ENCODE results near the gene TXNDC16.
A peak's percentile ranks its signal among the peaks of the same experiment; 100 is the strongest.
"Not testable (repeated sequence)": the region's sequence is repeated elsewhere in the genome, so short reads cannot be mapped to it uniquely, and the experiment has no call there.

The TXNDC16 gene, protein sequence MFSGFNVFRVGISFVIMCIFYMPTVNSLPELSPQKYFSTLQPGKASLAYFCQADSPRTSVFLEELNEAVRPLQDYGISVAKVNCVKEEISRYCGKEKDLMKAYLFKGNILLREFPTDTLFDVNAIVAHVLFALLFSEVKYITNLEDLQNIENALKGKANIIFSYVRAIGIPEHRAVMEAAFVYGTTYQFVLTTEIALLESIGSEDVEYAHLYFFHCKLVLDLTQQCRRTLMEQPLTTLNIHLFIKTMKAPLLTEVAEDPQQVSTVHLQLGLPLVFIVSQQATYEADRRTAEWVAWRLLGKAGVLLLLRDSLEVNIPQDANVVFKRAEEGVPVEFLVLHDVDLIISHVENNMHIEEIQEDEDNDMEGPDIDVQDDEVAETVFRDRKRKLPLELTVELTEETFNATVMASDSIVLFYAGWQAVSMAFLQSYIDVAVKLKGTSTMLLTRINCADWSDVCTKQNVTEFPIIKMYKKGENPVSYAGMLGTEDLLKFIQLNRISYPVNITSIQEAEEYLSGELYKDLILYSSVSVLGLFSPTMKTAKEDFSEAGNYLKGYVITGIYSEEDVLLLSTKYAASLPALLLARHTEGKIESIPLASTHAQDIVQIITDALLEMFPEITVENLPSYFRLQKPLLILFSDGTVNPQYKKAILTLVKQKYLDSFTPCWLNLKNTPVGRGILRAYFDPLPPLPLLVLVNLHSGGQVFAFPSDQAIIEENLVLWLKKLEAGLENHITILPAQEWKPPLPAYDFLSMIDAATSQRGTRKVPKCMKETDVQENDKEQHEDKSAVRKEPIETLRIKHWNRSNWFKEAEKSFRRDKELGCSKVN

GRCh38 chr14:52552063-52552988, at the start of gene TXNDC16, which contains the start of gene GPR137C:
TXNDC16 (minus strand) TSS chr14:52552505; CDS start chr14:52543557, 8,948 bp downstream.
GPR137C (plus strand) TSS chr14:52552836; CDS start chr14:52553148, 312 bp downstream.
- Histone ChIP-seq H3K27me3 (ENCODE audit: insufficient read depth, low read length) (no peaks in the 10 kb centered on the region), H2AFZ (ENCODE audit: low read depth, low read length) (peak within 1 kb of the TSS; percentile 76), H3K4me1 (ENCODE audit: insufficient read depth, low read length) (peaks cover 11% of the 10 kb centered on the region), H3K36me3 (ENCODE audit: insufficient read depth, low read length) (no peaks in the 10 kb centered on the region), H3K9me3 (ENCODE audit: low read length) (no peaks in the 10 kb centered on the region), H3K4me3 (ENCODE audit: low read length) (peak within 1 kb of the TSS; percentile 70)

DNA sequence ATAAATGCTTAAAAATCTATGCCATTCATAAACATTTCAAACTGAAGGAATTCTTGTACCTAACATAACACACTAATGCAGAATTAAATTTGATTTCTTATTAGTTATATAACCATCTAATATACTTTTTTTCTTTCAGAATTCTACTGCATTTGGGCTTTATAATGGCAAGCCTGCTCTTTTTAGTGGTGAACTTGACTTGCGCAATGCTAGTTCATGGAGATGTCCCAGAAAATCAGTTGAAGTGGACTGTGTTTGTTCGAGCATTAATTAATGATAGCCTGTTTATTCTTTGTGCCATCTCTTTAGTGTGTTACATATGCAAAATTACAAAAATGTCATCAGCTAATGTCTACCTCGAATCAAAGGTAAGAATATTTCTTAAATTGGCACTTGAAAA, 47.7 kb upstream of the TXNDC16 start:
- H3K4me3 ChIP-seq (ENCODE audit: low read length), result no peak overlapping the region
- no peaks in the 10 kb centered on the region for H3K9me3 ChIP-seq (ENCODE audit: low read length)
- H3K4me1 ChIP-seq (ENCODE audit: insufficient read depth, low read length), result no peaks in the 10 kb centered on the region
- no peak overlapping the region for H2AFZ ChIP-seq (ENCODE audit: low read depth, low read length)
- no peaks in the 10 kb centered on the region for H3K27me3 ChIP-seq (ENCODE audit: insufficient read depth, low read length)
- peaks cover 3% of the 10 kb centered on the region for H3K36me3 ChIP-seq (ENCODE audit: insufficient read depth, low read length)

GRCh38 chr14:52598568-52598967, 46.3 kb upstream of the TXNDC16 start:
- Histone ChIP-seq H2AFZ (ENCODE audit: low read depth, low read length) (no peak overlapping the region), H3K27me3 (ENCODE audit: insufficient read depth, low read length) (no peaks in the 10 kb centered on the region), H3K36me3 (ENCODE audit: insufficient read depth, low read length) (peaks cover 3% of the 10 kb centered on the region), H3K4me1 (ENCODE audit: insufficient read depth, low read length) (no peaks in the 10 kb centered on the region), H3K4me3 (ENCODE audit: low read length) (no peak overlapping the region), H3K9me3 (ENCODE audit: low read length) (no peaks in the 10 kb centered on the region)

DNA sequence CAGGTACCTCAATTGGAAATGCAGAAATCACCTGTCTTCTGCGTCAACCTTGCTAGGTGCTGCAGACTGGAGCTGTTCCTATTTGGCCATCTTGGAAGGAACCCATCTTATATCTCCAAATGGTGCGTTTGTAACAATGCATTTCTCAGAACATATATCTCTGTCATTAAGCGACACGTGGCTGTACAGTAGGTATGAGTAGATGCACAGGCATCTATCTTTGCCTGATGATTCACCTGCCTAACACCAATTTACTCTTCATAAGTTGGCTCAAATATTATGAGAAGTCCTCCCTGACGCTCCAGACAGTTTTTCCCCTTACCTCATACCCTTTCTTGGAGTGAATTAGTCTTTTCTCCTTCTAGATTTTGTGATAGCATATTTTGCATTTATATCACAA, 44.6 kb upstream of the TXNDC16 start:
- no peaks in the 10 kb centered on the region for H3K4me1 ChIP-seq (ENCODE audit: insufficient read depth, low read length)
- no peak overlapping the region for H2AFZ ChIP-seq (ENCODE audit: low read depth, low read length)
- no peak overlapping the region for H3K4me3 ChIP-seq (ENCODE audit: low read length)
- H3K9me3 ChIP-seq (ENCODE audit: low read length), result no peaks in the 10 kb centered on the region
- no peaks in the 10 kb centered on the region for H3K27me3 ChIP-seq (ENCODE audit: insufficient read depth, low read length)
- H3K36me3 ChIP-seq (ENCODE audit: insufficient read depth, low read length), result peaks cover 3% of the 10 kb centered on the region

GRCh38 chr14:52596320-52596719, 44.0 kb upstream of the TXNDC16 start:
- no peaks in the 10 kb centered on the region for H3K27me3 ChIP-seq (ENCODE audit: insufficient read depth, low read length)
- no peak overlapping the region for H3K4me3 ChIP-seq (ENCODE audit: low read length)
- H3K9me3 ChIP-seq (ENCODE audit: low read length), result no peaks in the 10 kb centered on the region
- H3K4me1 ChIP-seq (ENCODE audit: insufficient read depth, low read length), result no peaks in the 10 kb centered on the region
- H2AFZ ChIP-seq (ENCODE audit: low read depth, low read length), result no peak overlapping the region
- H3K36me3 ChIP-seq (ENCODE audit: insufficient read depth, low read length), result peaks cover 3% of the 10 kb centered on the region

- Histone ChIP-seq H3K4me1 (ENCODE audit: insufficient read depth, low read length) (no peaks in the 10 kb centered on the region), H3K27me3 (ENCODE audit: insufficient read depth, low read length) (no peaks in the 10 kb centered on the region), H3K36me3 (ENCODE audit: insufficient read depth, low read length) (no peaks in the 10 kb centered on the region), H3K4me3 (ENCODE audit: low read length) (no peak overlapping the region), H3K9me3 (ENCODE audit: low read length) (no peaks in the 10 kb centered on the region), H2AFZ (ENCODE audit: low read depth, low read length) (no peak overlapping the region)
Observed at GRCh38 chr14:52590318-52590717, 38.0 kb upstream of the TXNDC16 start.

DNA sequence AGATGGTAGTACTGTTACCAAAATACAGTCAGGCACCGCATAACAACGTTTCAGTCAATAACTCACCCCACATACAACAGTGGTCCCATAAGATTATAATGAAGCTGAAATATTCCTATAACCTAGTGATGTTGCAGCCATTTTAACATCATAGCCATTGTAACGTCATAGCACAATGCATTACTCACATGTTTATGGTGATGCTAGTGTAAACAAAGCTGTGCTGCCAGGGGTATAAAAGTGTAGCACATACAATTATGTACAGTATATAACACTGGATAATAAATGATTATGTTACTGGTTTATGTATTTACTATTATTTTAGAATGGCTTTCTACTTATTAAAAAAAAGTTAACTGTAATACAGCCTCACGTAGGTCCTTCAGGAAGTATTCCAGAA, 37.3 kb upstream of the TXNDC16 start:
- H3K9me3 ChIP-seq (ENCODE audit: low read length), result no peaks in the 10 kb centered on the region
- no peaks in the 10 kb centered on the region for H3K27me3 ChIP-seq (ENCODE audit: insufficient read depth, low read length)
- no peak overlapping the region for H2AFZ ChIP-seq (ENCODE audit: low read depth, low read length)
- no peak overlapping the region for H3K4me3 ChIP-seq (ENCODE audit: low read length)
- no peaks in the 10 kb centered on the region for H3K4me1 ChIP-seq (ENCODE audit: insufficient read depth, low read length)
- no peaks in the 10 kb centered on the region for H3K36me3 ChIP-seq (ENCODE audit: insufficient read depth, low read length)

DNA sequence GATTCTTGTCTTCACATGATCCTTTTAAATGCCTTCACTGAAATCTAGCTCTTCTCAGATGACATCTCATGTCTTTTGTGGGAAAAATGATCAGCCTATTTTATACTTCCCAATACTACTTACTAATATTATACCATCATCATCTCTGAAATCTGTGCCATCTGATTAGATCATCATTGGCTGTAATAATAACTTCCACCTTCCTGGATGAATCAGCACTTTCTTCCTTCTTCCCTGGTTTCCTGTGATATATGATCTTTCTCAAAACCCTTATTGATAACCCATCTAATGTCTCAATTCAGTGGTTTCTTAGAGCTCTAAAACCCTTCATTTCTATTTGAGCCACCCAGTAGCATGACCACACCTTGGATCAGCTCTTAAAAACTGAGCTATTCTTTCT, 31.2 kb upstream of the TXNDC16 start:
- H3K9me3 ChIP-seq (ENCODE audit: low read length), result no peaks in the 10 kb centered on the region
- no peaks in the 10 kb centered on the region for H3K36me3 ChIP-seq (ENCODE audit: insufficient read depth, low read length)
- H3K4me1 ChIP-seq (ENCODE audit: insufficient read depth, low read length), result no peaks in the 10 kb centered on the region
- no peaks in the 10 kb centered on the region for H3K27me3 ChIP-seq (ENCODE audit: insufficient read depth, low read length)
- no peak overlapping the region for H2AFZ ChIP-seq (ENCODE audit: low read depth, low read length)
- no peak overlapping the region for H3K4me3 ChIP-seq (ENCODE audit: low read length)

DNA sequence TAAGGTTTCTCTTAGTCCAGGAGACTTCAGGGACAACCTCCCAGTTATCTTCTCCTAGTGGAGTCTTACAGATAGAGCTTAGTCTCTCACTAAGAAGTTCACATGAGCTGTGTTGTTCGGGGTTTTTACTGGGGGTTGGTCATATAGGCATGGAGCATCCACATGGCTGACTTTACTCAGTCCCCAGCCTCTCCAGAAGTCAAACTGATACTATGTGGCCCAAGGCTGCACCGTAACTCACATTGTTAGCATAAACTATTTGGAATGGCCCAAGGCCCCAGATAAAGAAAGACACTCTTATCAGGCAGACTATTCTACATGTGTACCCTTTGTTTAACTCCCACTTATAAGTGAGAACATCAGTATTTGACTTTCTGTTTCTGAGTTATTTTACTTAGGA, 23.6 kb upstream of the TXNDC16 start:
- no peak overlapping the region for H3K4me3 ChIP-seq (ENCODE audit: low read length)
- H3K36me3 ChIP-seq (ENCODE audit: insufficient read depth, low read length), result no peaks in the 10 kb centered on the region
- H3K9me3 ChIP-seq (ENCODE audit: low read length), result no peaks in the 10 kb centered on the region

GRCh38 chr14:52568454-52568853, 16.1 kb upstream of the TXNDC16 start:
- not testable (repeated sequence) for H3K36me3 ChIP-seq (ENCODE audit: insufficient read depth, low read length); H3K9me3 ChIP-seq (ENCODE audit: low read length); H3K4me3 ChIP-seq (ENCODE audit: low read length); H3K27me3 ChIP-seq (ENCODE audit: insufficient read depth, low read length); H2AFZ ChIP-seq (ENCODE audit: low read depth, low read length); H3K4me1 ChIP-seq (ENCODE audit: insufficient read depth, low read length)

More for the DNA sequence above, 23.6 kb upstream of the TXNDC16 start:
- no peaks in the 10 kb centered on the region for H3K4me1 ChIP-seq (ENCODE audit: insufficient read depth, low read length)
- no peak overlapping the region for H2AFZ ChIP-seq (ENCODE audit: low read depth, low read length)
- H3K27me3 ChIP-seq (ENCODE audit: insufficient read depth, low read length), result no peaks in the 10 kb centered on the region

- Histone ChIP-seq H2AFZ (ENCODE audit: low read depth, low read length) (no peak overlapping the region), H3K27me3 (ENCODE audit: insufficient read depth, low read length) (no peaks in the 10 kb centered on the region), H3K36me3 (ENCODE audit: insufficient read depth, low read length) (no peaks in the 10 kb centered on the region), H3K4me3 (ENCODE audit: low read length) (no peak overlapping the region), H3K4me1 (ENCODE audit: insufficient read depth, low read length) (no peaks in the 10 kb centered on the region), H3K9me3 (ENCODE audit: low read length) (no peaks in the 10 kb centered on the region)
Observed at GRCh38 chr14:52563120-52563519, 10.8 kb upstream of the TXNDC16 start.

- H3K9me3 ChIP-seq (ENCODE audit: low read length), result no peaks in the 10 kb centered on the region
- H3K4me1 ChIP-seq (ENCODE audit: insufficient read depth, low read length), result peaks cover 7% of the 10 kb centered on the region
- no peak overlapping the region for H2AFZ ChIP-seq (ENCODE audit: low read depth, low read length)
- no peak overlapping the region for H3K4me3 ChIP-seq (ENCODE audit: low read length)
- H3K27me3 ChIP-seq (ENCODE audit: insufficient read depth, low read length), result no peaks in the 10 kb centered on the region
- no peaks in the 10 kb centered on the region for H3K36me3 ChIP-seq (ENCODE audit: insufficient read depth, low read length)
Observed at GRCh38 chr14:52558688-52559087, 6.4 kb upstream of the TXNDC16 start.

All from neuron (in vitro differentiated cells).